HCT116 (cell line): ENCODE results near the gene SPON1. TPM values are rescaled to one million over a fixed set of nuclear protein-coding genes. Genes with fewer than 3 reads are reported as not detected.

Source experiments
- ATAC-seq: fragments of 200-7000 bp; cut with Tn5 transposase; 2 replicates; pipeline ENCODE4 v1.9.1; 2020; ENCODE audit warnings: mild to moderate bottlenecking, moderate library complexity
- BruUV-seq: library from RNA; stranded (reverse); fragments of 400-500 nt; replicated peaks from 2 replicates; lab custom pipeline; 2021; lab: Mats Ljungman, UMichigan
- CTCF ChIA-PET: fragments of 300-600 bp; sonication (Branson Sonifier 250); formaldehyde crosslinking; loops from one replicate; lab custom pipeline; 2021; ENCODE audit warnings: antibody characterized with exemption; lab: Charles Lee
- POLR2A ChIA-PET: fragments of 300-600, 350-600 bp; sonication (Branson Sonifier 250); formaldehyde crosslinking; loops from one replicate; lab custom pipeline; 2021; ENCODE audit warnings: antibody characterized with exemption; lab: Charles Lee
- RAD21 ChIA-PET, 2 experiments: fragments of 300-600 bp; sonication (Branson Sonifier 250); formaldehyde crosslinking; loops; one replicate each; lab custom pipeline; 2023; ENCODE audit warnings: low total read pairs in 2 of 2; ENCODE audit not compliant: uncharacterized antibody in 2 of 2, unreplicated experiment in 2 of 2, low non-redundant PET in 1 of 2; lab: Charles Lee
- DNase-seq: peaks from one replicate; pipeline ENCODE4 v3.0.0-alpha.2; 2010; ENCODE audit warnings: low read depth, low spot score
- H2AFZ ChIP-seq: fragments of 200-600 bp; shearing (Covaris generic), sonication (generic); 2 replicates; pipeline ENCODE4 v1.6.1; 2017; ENCODE audit warnings: low read depth, mixed run types, mixed read lengths, antibody characterized with exemption, low read length; ENCODE audit not compliant: poor library complexity, severe bottlenecking
- H3K27ac ChIP-seq: 2 replicates; pipeline ENCODE4 v1.5.1; 2012; ENCODE audit warnings: low read depth, low read length
- H3K27me3 ChIP-seq: fragments of 200-600 bp; sonication (generic); 2 replicates; pipeline ENCODE4 v1.6.1; 2016; ENCODE audit warnings: mixed run types, low read length, mixed read lengths; ENCODE audit not compliant: insufficient read depth
- H3K36me3 ChIP-seq, 2 experiments: fragments of 200-500 bp in 1 of 2; fragments of 200-600 bp in 1 of 2; sonication (Bioruptor generic) in 1 of 2; sonication (generic) in 1 of 2; 2 replicates each; pipeline versions ENCODE4 v1.5.1 to v1.6.1; 2014 to 2016; ENCODE audit warnings: low read length in 2 of 2, inconsistent platforms in 1 of 2, mixed read lengths in 1 of 2, mixed run types in 1 of 2; ENCODE audit not compliant: insufficient read depth in 2 of 2, control insufficient read depth in 1 of 2
- H3K4me1 ChIP-seq, 2 experiments: fragments of 200-600 bp in 1 of 2; sonication (generic) in 1 of 2; 2 replicates each; pipeline versions ENCODE4 v1.5.1 to v1.6.1; 2012 to 2017; ENCODE audit warnings: low read length in 2 of 2, inconsistent platforms in 1 of 2, mild to moderate bottlenecking in 1 of 2, mixed read lengths in 1 of 2, mixed run types in 1 of 2, moderate library complexity in 1 of 2; ENCODE audit not compliant: insufficient read depth in 2 of 2, control insufficient read depth in 1 of 2
- H3K4me2 ChIP-seq: fragments of 200-600 bp; sonication (generic); 2 replicates; pipeline ENCODE4 v1.6.1; 2017; ENCODE audit warnings: mixed run types, low read length, mixed read lengths
- H3K4me3 ChIP-seq, 2 experiments: fragments of 200-600 bp in 1 of 2; sonication (generic) in 1 of 2; replicated peaks in 1 of 2; 2 replicates each; pipeline ENCODE4 v1.5.1; 2011 to 2016; ENCODE audit warnings: low read length in 2 of 2, control low read depth in 1 of 2, low read depth in 1 of 2, mild to moderate bottlenecking in 1 of 2, mixed read lengths in 1 of 2, mixed run types in 1 of 2
- H3K79me2 ChIP-seq: fragments of 200-600 bp; sonication (generic); 2 replicates; pipeline ENCODE4 v1.6.1; 2017; ENCODE audit warnings: mild to moderate bottlenecking, mixed run types, low read length, moderate library complexity, mixed read lengths; ENCODE audit not compliant: insufficient read depth
- H3K9ac ChIP-seq: fragments of 200-600 bp; sonication (generic); 2 replicates; pipeline ENCODE4 v1.6.1; 2016; ENCODE audit warnings: low read length, mixed read lengths
- H3K9me2 ChIP-seq: fragments of 200-600 bp; sonication (generic), shearing (Covaris generic); 2 replicates; pipeline ENCODE4 v1.6.1; 2017; ENCODE audit warnings: mixed run types, mild to moderate bottlenecking, moderate library complexity; ENCODE audit not compliant: insufficient read depth
- H3K9me3 ChIP-seq, 2 experiments: fragments of 200-500 bp in 1 of 2; fragments of 200-600 bp in 1 of 2; sonication (Bioruptor generic) in 1 of 2; sonication (generic) in 1 of 2; 2 replicates each; pipeline ENCODE4 v1.6.1; 2014 to 2017; ENCODE audit warnings: low read length in 2 of 2, mixed read lengths in 2 of 2, inconsistent platforms in 1 of 2, low read depth in 1 of 2, mild to moderate bottlenecking in 1 of 2, mixed run types in 1 of 2, moderate library complexity in 1 of 2; ENCODE audit not compliant: control insufficient read depth in 1 of 2, insufficient read depth in 1 of 2
- H4K20me1 ChIP-seq: fragments of 200-600 bp; sonication (generic), shearing (Covaris generic); 2 replicates; pipeline ENCODE4 v1.6.1; 2017; ENCODE audit warnings: mixed run types, mild to moderate bottlenecking, moderate library complexity; ENCODE audit not compliant: insufficient read depth
- CBX3 ChIP-seq: IDR thresholded peaks from 2 replicates; pipeline ENCODE4 v1.6.1; 2012; ENCODE audit warnings: low read depth
- CTCF ChIP-seq, 3 experiments: fragments of 200-600 bp in 1 of 3; sonication (generic) in 1 of 3; IDR thresholded peaks in 2 of 3; conservative IDR thresholded peaks in 1 of 3; 2 replicates each; pipeline ENCODE4 v1.5.1; 2012 to 2017; ENCODE audit warnings: low read depth in 2 of 3, low read length in 2 of 3, antibody characterized with exemption in 1 of 3, borderline replicate concordance in 1 of 3, control low read depth in 1 of 3, mild to moderate bottlenecking in 1 of 3, mixed read lengths in 1 of 3, mixed run types in 1 of 3, moderate library complexity in 1 of 3; ENCODE audit not compliant: insufficient read depth in 1 of 3
- EGR1 ChIP-seq: IDR thresholded peaks from 2 replicates; pipeline ENCODE4 v1.6.1; 2012; ENCODE audit warnings: low read depth
- ELF1 ChIP-seq: IDR thresholded peaks from 2 replicates; pipeline ENCODE4 v1.6.1; 2012; ENCODE audit warnings: low read depth, borderline replicate concordance
- EZH2phosphoT487 ChIP-seq: fragments of 200-600 bp; IDR thresholded peaks from 2 replicates; pipeline ENCODE4 v1.6.1; 2018; ENCODE audit warnings: antibody characterized with exemption, borderline replicate concordance
- FOSL1 ChIP-seq: IDR thresholded peaks from 2 replicates; pipeline ENCODE4 v1.6.1; 2012; ENCODE audit warnings: low read depth
- POLR2A ChIP-seq: IDR thresholded peaks from 2 replicates; pipeline ENCODE4 v1.7.0; 2011; ENCODE audit warnings: borderline replicate concordance; ENCODE audit not compliant: insufficient read depth, insufficient read length; ENCODE audit errors: extremely low read depth
- RAD21 ChIP-seq: IDR thresholded peaks from 2 replicates; pipeline ENCODE4 v1.6.1; 2012; ENCODE audit warnings: low read depth, mild to moderate bottlenecking
- SP1 ChIP-seq: IDR thresholded peaks from 2 replicates; pipeline ENCODE4 v1.6.1; 2012; ENCODE audit warnings: low read depth
- SRF ChIP-seq: IDR thresholded peaks from 2 replicates; pipeline ENCODE4 v1.6.1; 2012; ENCODE audit warnings: low read depth
- TCF7L2 ChIP-seq: IDR thresholded peaks from 2 replicates; pipeline ENCODE4 v1.7.0; 2011; ENCODE audit warnings: borderline replicate concordance, inconsistent platforms; ENCODE audit not compliant: insufficient read depth, insufficient read length; ENCODE audit errors: extremely low read depth
- YY1 ChIP-seq: IDR thresholded peaks from 2 replicates; pipeline ENCODE4 v1.6.1; 2011; ENCODE audit warnings: low read length, low read depth, moderate library complexity, mild to moderate bottlenecking; ENCODE audit not compliant: insufficient replicate concordance; ENCODE audit errors: extremely low read depth
- intact Hi-C: fragments of 100-400 bp; cut with micrococcal nuclease; formaldehyde crosslinking; loops from 2 replicates; pipeline ENCODE4 v1.10.0; 2022
- total RNA-seq: library from RNA; stranded (reverse); gene quantifications from one replicate; pipeline ENCODE4 v1.2.1, GENCODE V29; 2021; ENCODE audit not compliant: unreplicated experiment
- TF ChIP-seq, protein P1 (sequence below): IDR thresholded peaks from 2 replicates; pipeline ENCODE4 v1.6.1; 2011; ENCODE audit warnings: mild to moderate bottlenecking, low read length, moderate library complexity; ENCODE audit not compliant: insufficient replicate concordance; ENCODE audit errors: extremely low read depth
- TF ChIP-seq, protein P2 (sequence below): IDR thresholded peaks from 2 replicates; pipeline ENCODE4 v1.6.1; 2012

The SPON1 gene
- total RNA-seq, 1 experiment from 2014 or later: 0.17 TPM

GRCh38 chr11:14259878-14260277 lies 297.4 kb downstream of the SPON1 start (continued):
- TF ChIP-seq TCF7L2: no peak
- TF ChIP-seq YY1: no peak
- no peak for TF ChIP-seq SP1
- TF ChIP-seq RAD21: no peak
- TF ChIP-seq EGR1: no peak

DNA sequence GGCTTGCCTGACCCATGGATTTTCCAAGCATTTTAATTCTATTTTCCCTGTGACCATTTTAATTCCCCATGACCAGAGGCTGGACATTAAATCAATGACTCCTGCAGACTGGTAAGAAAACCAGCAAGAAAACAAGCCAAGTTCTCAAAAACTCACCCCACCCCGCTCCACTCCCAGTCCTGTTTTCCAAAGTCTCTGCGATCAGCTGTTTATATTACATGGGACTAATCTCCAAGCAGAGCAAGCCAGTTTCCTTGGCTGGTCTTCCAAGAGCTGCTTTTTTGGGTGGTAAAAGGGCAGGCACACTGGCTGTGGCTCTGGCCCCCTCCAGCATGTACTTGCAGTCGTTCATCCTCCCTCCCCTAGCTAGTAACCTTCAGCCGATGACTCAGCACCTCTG lies 298.5 kb downstream of the SPON1 start:
- Histone ChIP-seq H3K9me2 (no peaks in the 10 kb centered on the region), H3K79me2 (no peaks in the 10 kb centered on the region), H3K9ac (no peak overlapping the region), H3K9me3 (no peaks in the 10 kb centered on the region), H3K36me3 (no peaks in the 10 kb centered on the region), H3K27ac (no peak overlapping the region), H2AFZ (no peak overlapping the region), H3K4me2 (no peak overlapping the region), H3K4me3 (no peak overlapping the region), H4K20me1 (no peaks in the 10 kb centered on the region), H3K4me1 (peaks cover 3 to 12% of the 10 kb centered on the region in 2 experiments; a peak in 2 of 4 replicates), H3K27me3 (no peaks in the 10 kb centered on the region)
- TF ChIP-seq ELF1 (no peak), TCF7L2 (no peak), EGR1 (no peak), SRF (no peak), FOSL1 (no peak), CBX3 (no peak), POLR2A (no peak), CTCF (IDR thresholded peaks at IDR 0.05 in 2 of 3, conservative IDR thresholded peaks at IDR 0.05 in 1 of 3; ENCODE audit: borderline replicate concordance in 1 of 3, insufficient read depth in 1 of 3, low read depth in 2 of 3, low read length in 2 of 3) (no peak), YY1 (no peak), EZH2phosphoT487 (no peak)
- TF ChIP-seq, protein P1, sequence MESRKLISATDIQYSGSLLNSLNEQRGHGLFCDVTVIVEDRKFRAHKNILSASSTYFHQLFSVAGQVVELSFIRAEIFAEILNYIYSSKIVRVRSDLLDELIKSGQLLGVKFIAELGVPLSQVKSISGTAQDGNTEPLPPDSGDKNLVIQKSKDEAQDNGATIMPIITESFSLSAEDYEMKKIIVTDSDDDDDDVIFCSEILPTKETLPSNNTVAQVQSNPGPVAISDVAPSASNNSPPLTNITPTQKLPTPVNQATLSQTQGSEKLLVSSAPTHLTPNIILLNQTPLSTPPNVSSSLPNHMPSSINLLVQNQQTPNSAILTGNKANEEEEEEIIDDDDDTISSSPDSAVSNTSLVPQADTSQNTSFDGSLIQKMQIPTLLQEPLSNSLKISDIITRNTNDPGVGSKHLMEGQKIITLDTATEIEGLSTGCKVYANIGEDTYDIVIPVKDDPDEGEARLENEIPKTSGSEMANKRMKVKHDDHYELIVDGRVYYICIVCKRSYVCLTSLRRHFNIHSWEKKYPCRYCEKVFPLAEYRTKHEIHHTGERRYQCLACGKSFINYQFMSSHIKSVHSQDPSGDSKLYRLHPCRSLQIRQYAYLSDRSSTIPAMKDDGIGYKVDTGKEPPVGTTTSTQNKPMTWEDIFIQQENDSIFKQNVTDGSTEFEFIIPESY: no peak
- TF ChIP-seq, protein P2, sequence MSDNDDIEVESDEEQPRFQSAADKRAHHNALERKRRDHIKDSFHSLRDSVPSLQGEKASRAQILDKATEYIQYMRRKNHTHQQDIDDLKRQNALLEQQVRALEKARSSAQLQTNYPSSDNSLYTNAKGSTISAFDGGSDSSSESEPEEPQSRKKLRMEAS: no peak
- DNase-seq (no peak), ATAC-seq (no peak)
- ChIA-PET POLR2A (no interaction called here), RAD21 (no interaction called here), CTCF (no interaction called here)
- no TSS peak for BruUV-seq
- intact Hi-C loops: no loop called here
